Liver (tissue), 3 donors: ENCODE data around the gene CEMIP.

ENCODE experiments used
- CTCF ChIP-seq: fragments of 150-350 bp; IDR thresholded peaks from 2 replicates; pipeline ENCODE4 v1.5.1; 2017; ENCODE audit warnings: improper control_type of control experiment, low read depth, low read length; ENCODE audit not compliant: missing input control
- EGR1 ChIP-seq, 2 donors: IDR thresholded peaks; 2 replicates each; pipeline ENCODE4 v1.6.1; 2016 to 2018; ENCODE audit warnings: antibody characterized with exemption in 2 of 2, low read depth in 2 of 2
- GABPA ChIP-seq, 2 donors: IDR thresholded peaks in 1 of 2; conservative IDR thresholded peaks in 1 of 2; 2 replicates each; pipeline ENCODE4 v1.6.1; 2016; ENCODE audit warnings: antibody characterized with exemption in 2 of 2, mild to moderate bottlenecking in 1 of 2, moderate library complexity in 1 of 2
- HNF4A ChIP-seq, 2 donors: conservative IDR thresholded peaks; 2 replicates each; pipeline ENCODE4 v1.6.1; 2016; ENCODE audit warnings: antibody characterized with exemption in 2 of 2, mild to moderate bottlenecking in 2 of 2
- MAX ChIP-seq: IDR thresholded peaks from 2 replicates; pipeline ENCODE4 v1.6.1; 2016; ENCODE audit warnings: antibody characterized with exemption
- TAF1 ChIP-seq: conservative IDR thresholded peaks from 2 replicates; pipeline ENCODE4 v1.6.1; 2016; ENCODE audit warnings: antibody characterized with exemption, mild to moderate bottlenecking
- YY1 ChIP-seq: IDR thresholded peaks from 2 replicates; pipeline ENCODE4 v1.6.1; 2016; ENCODE audit warnings: antibody characterized with exemption, mild to moderate bottlenecking
- donor health status: healthy.
- donor health status: healthy.

- TF ChIP-seq CTCF (no peak), TAF1 (no peak), YY1 (no peak), MAX (no peak), EGR1 (IDR thresholded peaks at IDR 0.05; ENCODE audit: low read depth in 2 of 2) (no peak), HNF4A (conservative IDR thresholded peaks at IDR 0.05) (no peak), GABPA (IDR thresholded peaks at IDR 0.05 in 1 of 2, conservative IDR thresholded peaks at IDR 0.05 in 1 of 2) (no peak)
These were observed 57.1 kb downstream of the CEMIP start for GRCh38 chr15:80836223-80836622.
